HG02852 (cell line): ENCODE data around the gene CBX1.
"Not testable (repeated sequence)": the region's sequence is repeated elsewhere in the genome, so short reads cannot be mapped to it uniquely, and the experiment has no call there.

Experiments used
- ATAC-seq: cut with Tn5 transposase; IDR thresholded peaks from one replicate; pipeline ENCODE4 v1.9.1; 2021; ENCODE audit warnings: mild to moderate bottlenecking, moderate library complexity; ENCODE audit not compliant: unreplicated experiment

The CBX1 gene

GRCh38 chr17:48074322-48075081 is 26.8 kb downstream of the CBX1 start:
- no peak for ATAC-seq

DNA sequence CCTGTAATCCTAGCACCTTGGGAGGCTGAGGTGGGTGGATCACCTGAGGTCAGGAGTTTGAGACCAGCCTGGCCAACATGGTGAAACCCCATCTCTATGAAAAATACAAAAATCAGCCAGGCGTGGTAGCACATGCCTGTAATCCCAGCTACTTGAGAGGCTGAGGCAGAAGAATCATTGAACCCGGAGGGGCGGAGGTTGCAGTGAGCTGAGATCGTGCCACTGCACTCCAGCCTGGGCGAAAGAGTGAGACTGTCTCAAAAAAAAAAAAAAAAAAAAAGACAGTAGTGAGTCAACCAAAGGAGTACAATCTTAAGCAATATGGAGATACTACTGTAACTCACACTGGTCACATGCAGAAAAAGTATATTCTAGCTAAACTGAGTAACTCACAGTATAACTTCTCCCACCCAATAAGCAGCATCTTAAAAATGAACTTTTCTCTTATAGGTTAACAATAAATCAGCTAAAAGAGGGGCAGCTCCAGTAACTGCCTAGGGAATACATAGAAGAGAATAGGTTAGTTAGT is 27.6 kb downstream of the CBX1 start:
- ATAC-seq: not testable (repeated sequence)

GRCh38 chr17:48072811-48073210 is 28.5 kb downstream of the CBX1 start:
- ATAC-seq: not testable (repeated sequence)

DNA sequence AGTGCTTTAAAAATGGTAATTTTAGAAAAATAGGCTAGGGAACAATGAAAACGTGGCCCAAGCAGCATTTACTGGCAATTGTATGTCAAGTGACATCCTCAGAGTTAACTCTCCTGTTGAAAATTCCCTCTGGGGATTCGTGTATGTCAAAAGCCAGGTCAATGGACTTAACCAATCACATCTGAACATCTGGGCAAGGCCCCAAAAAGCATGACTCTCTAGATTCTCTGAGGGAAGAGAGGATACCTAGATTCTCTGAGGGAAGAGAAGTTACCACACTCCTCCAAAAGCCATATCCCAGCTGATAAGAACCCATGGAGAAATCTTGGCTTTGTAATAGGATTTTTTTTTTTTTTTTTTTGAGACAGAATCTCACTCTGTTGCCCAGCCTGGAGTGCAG is 29.6 kb downstream of the CBX1 start:
- ATAC-seq: no peak

- no peak for ATAC-seq
Measured at GRCh38 chr17:48070195-48070594, 31.1 kb downstream of the CBX1 start.

DNA sequence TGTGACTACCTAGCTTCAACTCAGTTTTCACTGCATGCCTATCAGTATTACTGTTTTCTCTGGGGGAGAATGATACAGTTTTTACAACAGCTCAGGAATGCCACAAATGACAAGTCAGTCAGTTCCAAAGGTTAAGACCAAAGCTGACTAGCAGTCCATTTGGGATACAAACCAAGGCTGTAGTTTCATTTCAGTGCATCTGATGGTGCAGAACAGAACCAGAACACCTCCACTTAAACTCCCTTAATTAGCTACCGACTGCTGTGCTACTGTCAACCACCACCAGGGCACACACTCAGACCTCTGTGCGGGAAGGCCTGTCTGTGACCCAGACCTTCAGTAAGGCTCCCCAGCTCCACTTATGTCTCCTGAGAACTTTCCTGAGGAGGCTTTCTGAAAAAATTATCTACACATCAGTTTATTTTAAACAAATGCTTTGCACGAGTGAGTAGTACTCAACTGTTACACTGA is 32.8 kb downstream of the CBX1 start:
- no peak for ATAC-seq

GRCh38 chr17:48067808-48068207 is 33.5 kb downstream of the CBX1 start:
- not testable (repeated sequence) for ATAC-seq

- ATAC-seq: no peak
Measured at GRCh38 chr17:48067245-48067644, 34.0 kb downstream of the CBX1 start.

GRCh38 chr17:48066656-48067055 is 34.6 kb downstream of the CBX1 start:
- no peak for ATAC-seq

GRCh38 chr17:48066192-48066591 is 35.1 kb downstream of the CBX1 start:
- ATAC-seq: no peak

DNA sequence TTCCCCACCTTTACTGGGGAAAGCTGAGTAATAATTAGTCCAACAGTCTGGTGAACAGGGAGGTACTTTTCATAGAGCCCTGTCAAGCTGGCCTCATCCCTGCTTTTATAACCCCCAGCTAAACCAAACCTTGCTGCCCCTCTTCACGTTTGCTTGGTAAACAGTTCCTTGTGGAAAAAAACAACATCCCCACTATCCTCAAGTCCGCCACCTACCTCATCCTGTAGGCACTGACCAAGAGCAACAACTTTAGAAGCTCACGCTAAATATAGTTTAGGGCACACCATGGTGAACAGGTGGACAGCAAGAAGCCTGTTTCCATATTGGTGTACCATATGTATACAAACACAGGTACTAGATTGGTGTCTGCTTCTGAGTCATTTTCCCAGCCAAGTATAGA is 36.6 kb downstream of the CBX1 start:
- no peak for ATAC-seq

- no peak for ATAC-seq
Measured at GRCh38 chr17:48062273-48062672, 39.0 kb downstream of the CBX1 start.

GRCh38 chr17:48060249-48060648 is 41.0 kb downstream of the CBX1 start:
- ATAC-seq: no peak

DNA sequence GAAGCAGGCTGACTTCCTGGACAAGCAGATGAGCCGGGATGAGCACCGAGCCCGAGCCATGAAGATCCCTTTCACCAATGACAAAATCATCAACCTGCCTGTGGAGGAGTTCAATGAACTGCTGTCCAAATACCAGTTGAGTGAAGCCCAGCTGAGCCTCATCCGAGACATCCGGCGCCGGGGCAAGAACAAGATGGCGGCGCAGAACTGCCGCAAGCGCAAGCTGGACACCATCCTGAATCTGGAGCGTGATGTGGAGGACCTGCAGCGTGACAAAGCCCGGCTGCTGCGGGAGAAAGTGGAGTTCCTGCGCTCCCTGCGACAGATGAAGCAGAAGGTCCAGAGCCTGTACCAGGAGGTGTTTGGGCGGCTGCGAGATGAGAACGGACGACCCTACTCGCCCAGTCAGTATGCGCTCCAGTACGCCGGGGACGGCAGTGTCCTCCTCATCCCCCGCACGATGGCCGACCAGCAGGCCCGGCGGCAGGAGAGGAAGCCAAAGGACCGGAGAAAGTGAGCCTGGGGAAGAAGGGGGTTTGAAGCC is 42.1 kb downstream of the CBX1 start:
- ATAC-seq: no peak

DNA sequence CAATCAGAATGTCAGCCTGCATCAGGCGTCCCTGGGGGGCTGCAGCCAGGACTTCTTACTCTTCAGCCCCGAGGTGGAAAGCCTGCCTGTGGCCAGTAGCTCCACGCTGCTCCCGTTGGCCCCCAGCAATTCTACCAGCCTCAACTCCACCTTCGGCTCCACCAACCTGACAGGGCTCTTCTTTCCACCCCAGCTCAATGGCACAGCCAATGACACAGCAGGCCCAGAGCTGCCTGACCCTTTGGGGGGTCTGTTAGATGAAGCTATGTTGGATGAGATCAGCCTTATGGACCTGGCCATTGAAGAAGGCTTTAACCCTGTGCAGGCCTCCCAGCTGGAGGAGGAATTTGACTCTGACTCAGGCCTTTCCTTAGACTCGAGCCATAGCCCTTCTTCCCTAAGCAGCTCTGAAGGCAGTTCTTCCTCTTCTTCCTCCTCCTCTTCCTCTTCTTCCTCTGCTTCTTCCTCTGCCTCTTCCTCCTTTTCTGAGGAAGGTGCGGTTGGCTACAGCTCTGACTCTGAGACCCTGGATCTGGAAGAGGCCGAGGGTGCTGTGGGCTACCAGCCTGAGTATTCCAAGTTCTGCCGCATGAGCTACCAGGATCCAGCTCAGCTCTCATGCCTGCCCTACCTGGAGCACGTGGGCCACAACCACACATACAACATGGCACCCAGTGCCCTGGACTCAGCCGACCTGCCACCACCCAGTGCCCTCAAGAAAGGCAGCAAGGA is 42.7 kb downstream of the CBX1 start:
- no peak for ATAC-seq

GRCh38 chr17:48057626-48058025 is 43.7 kb downstream of the CBX1 start:
- no peak for ATAC-seq

DNA sequence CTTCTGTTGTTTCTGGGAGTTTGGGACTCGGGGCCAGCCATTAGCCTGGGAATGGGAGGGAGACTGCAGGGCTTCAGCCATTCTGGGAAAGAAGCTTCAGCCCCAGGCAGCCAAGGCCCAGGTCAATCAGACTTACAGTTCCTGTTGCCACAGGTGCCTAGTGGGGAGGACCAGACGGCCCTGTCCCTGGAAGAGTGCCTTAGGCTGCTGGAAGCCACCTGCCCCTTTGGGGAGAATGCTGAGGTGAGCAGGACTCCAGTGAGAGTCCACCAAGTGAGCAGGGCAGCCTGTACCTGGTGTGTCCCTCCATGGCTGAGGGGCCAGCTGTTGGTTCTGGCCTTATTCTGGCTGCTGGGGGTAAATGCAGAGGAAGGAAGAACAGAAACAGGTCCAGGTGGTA is 44.4 kb downstream of the CBX1 start:
- ATAC-seq: no peak

DNA sequence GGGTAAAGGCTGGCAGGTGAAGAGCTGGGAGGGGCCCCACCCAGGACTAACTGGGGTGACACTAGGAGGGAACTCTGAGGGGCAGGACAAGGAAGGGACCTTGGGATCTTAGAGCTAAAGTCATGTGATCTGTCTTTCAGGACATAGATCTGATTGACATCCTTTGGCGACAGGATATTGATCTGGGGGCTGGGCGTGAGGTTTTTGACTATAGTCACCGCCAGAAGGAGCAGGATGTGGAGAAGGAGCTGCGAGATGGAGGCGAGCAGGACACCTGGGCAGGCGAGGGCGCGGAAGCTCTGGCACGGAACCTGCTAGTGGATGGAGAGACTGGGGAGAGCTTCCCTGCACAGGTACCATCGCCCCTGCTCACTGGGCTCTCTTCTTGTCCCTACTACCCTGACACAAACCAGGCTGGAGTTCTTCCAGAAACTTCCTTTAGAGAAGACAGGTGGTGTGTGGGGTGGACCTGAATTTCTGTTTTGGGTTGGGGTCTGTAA is 45.0 kb downstream of the CBX1 start:
- no peak for ATAC-seq

DNA sequence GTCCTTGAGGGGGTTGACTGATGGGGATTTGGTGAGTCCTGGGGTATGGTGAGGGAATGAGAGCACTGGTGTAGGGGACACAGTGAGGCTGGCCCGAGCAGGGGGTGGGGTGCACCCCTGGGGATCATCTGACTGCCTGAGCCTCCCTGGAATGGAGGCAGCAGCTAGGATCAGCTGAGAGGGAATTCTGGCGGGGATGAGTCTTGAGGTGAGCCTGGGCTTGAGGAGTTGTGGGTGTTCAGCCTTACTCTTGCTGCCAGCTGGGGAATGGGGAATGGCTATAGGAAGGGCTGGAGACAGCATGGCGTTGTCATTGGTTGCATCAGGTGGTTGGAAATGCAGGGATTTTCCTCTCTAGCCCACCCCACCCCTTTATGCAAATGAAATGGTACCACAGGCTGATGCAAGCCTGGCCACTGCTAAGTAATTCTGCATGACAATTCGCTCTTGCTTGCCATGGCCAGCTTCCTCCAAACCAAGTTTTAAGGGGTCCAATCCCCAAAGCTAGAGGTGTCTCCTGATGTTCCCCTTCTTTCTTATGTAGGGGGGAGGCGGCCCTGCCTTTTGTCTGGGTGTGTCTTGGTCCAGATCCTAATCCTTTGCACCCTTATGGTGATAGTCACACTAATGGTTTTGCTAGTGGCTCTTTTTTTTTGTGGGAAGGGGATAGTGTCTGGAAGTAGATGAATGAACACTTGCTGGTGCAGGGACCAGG is 45.6 kb downstream of the CBX1 start:
- no peak for ATAC-seq

GRCh38 chr17:48054238-48055185 is 46.8 kb downstream of the CBX1 start:
- no peak for ATAC-seq
